Activated T-cell treated with anti-CD3 and anti-CD28 coated beads, Interleukin-2, amount 50 U/mL, for 4 hours (primary cell): ENCODE data around the gene PPA2. TPM values are rescaled to one million over a fixed set of nuclear protein-coding genes. Genes with fewer than 3 reads are reported as not detected.
A peak's percentile ranks its signal among the peaks of the same experiment; 100 is the strongest.

ENCODE experiments used
- ATAC-seq, 2 donors: fragments of 200-7000 bp; cut with Tn5 transposase; one replicate each; pipeline ENCODE4 v1.10.0; 2021
- DNase-seq: peaks from one replicate; pipeline ENCODE4 v3.0.0-alpha.2; 2020
- H3K27me3 Mint-ChIP-seq: one replicate; pipeline ENCODE4 v1.8.0; 2021; ENCODE audit warnings: low read depth, mixed read lengths
- H3K36me3 Mint-ChIP-seq: one replicate; pipeline ENCODE4 v1.8.0; 2022; ENCODE audit warnings: mixed read lengths; ENCODE audit not compliant: insufficient read depth
- H3K4me1 Mint-ChIP-seq: one replicate; pipeline ENCODE4 v1.8.0; 2021; ENCODE audit warnings: low read depth, mixed read lengths
- H3K4me3 Mint-ChIP-seq: one replicate; pipeline ENCODE4 v1.8.0; 2021; ENCODE audit warnings: mild to moderate bottlenecking, moderate library complexity, mixed read lengths
- H3K9me3 Mint-ChIP-seq: one replicate; pipeline ENCODE4 v1.8.0; 2021; ENCODE audit warnings: mixed read lengths
- total RNA-seq, 3 donors: library from RNA; stranded (reverse); gene quantifications; one replicate each; pipeline ENCODE4 v1.2.1, GENCODE V29; 2021

PPA2 gene
- 100 to 1,000 TPM in 1 of 3 donors, 10 to 100 TPM in 2; 89.1 to 105 (median 91.7) TPM for total RNA-seq

GRCh38 chr4:105473324-105474098, at the start of gene PPA2:
Gene PPA2 (minus strand): TSS chr4:105474062. CDS start chr4:105474050, 12 bp downstream.
- Mint-ChIP-seq H3K4me3 (peak within 1 kb of the TSS; percentile 99), H3K4me1 (peaks cover 43% of the 10 kb centered on the region), H3K36me3 (peaks cover 10% of the 10 kb centered on the region), H3K27me3 (no peaks in the 10 kb centered on the region), H3K9me3 (no peaks in the 10 kb centered on the region)
- peak; percentile 58 for DNase-seq
- peak; percentile 88 to 89 for ATAC-seq

GRCh38 chr4:105520819-105521790, 47.2 kb upstream of the PPA2 start:
- Mint-ChIP-seq H3K27me3 (peaks cover 10% of the 10 kb centered on the region), H3K36me3 (no peaks in the 10 kb centered on the region), H3K9me3 (no peaks in the 10 kb centered on the region), H3K4me1 (no peaks in the 10 kb centered on the region), H3K4me3 (no peak overlapping the region)
- ATAC-seq, result no peak
- no peak for DNase-seq

- H3K36me3 Mint-ChIP-seq, result no peaks in the 10 kb centered on the region
- DNase-seq, result no peak
- ATAC-seq, result no peak
- peaks cover 9% of the 10 kb centered on the region for H3K9me3 Mint-ChIP-seq
- H3K4me3 Mint-ChIP-seq, result no peak overlapping the region
- peaks cover 14% of the 10 kb centered on the region for H3K27me3 Mint-ChIP-seq
- no peaks in the 10 kb centered on the region for H3K4me1 Mint-ChIP-seq
These were observed 36.4 kb upstream of the PPA2 start for GRCh38 chr4:105510245-105510644.

DNA sequence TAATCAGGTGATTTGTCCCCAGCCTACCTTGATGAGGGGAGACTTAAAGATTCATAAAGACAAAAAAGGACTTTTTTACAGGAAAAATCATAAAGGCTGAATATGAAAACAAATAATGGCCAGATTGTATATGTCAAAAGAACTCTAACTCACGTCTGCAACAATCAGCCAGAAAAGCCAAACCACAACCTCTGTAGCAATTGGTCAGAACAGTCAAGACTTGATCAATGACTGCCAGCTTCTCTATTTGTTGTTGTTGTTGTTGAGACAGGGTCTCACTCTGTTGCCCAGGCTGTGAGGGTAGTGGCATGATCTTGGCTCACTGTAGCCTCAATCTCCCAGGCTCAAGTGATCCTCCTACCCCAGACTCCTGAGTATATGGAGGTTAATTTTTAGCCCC, 35.9 kb upstream of the PPA2 start:
- peaks cover 5% of the 10 kb centered on the region for H3K9me3 Mint-ChIP-seq
- H3K36me3 Mint-ChIP-seq, result no peaks in the 10 kb centered on the region
- ATAC-seq (no peak), DNase-seq (no peak)
- peaks cover 14% of the 10 kb centered on the region for H3K27me3 Mint-ChIP-seq
- no peak overlapping the region for H3K4me3 Mint-ChIP-seq
- H3K4me1 Mint-ChIP-seq, result no peaks in the 10 kb centered on the region

DNA sequence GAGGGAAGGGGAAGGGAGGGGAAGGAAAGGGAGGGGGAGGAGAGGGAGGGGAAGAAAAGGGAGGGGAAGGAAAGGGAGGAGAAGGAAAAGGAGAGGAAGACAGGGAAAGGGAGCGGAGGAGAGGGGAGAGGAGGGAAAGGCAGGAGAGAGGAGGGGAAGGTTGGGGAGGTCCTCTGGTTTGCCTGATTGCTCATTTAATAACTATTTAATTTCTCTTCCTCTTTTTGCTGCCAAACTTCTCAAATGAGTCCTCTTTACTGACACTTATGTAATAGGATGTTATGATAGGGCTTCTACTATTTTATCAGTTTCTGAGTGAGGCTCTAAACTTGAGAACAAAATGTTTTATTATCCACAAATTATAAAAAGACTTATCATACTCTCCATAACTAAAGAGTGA, 35.4 kb upstream of the PPA2 start:
- DNase-seq, result no peak
- Mint-ChIP-seq H3K9me3 (peaks cover 5% of the 10 kb centered on the region), H3K27me3 (peaks cover 13% of the 10 kb centered on the region), H3K4me3 (no peak overlapping the region), H3K36me3 (no peaks in the 10 kb centered on the region), H3K4me1 (no peaks in the 10 kb centered on the region)
- no peak for ATAC-seq

DNA sequence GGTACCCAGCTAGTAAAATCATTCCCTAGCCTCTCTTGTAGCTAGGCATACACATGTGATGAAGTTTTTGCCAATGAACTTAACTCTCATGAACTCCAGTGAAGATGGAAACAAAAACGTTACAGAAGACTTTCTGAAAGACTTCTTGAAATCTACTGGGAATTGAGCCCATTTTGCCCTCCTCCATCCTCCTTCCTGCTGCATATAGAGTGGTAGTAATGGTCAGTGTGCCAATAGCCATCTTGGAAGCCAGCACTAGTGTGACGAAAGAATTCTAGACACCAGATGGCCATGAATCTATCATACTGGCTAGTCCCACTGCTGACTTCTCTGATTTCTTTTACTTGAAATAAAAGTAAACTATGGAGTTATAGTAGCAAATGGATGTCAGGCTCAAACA, 30.9 kb upstream of the PPA2 start:
- H3K4me1 Mint-ChIP-seq, result no peaks in the 10 kb centered on the region
- H3K4me3 Mint-ChIP-seq, result no peak overlapping the region
- ATAC-seq (no peak), DNase-seq (no peak)
- H3K36me3 Mint-ChIP-seq, result no peaks in the 10 kb centered on the region
- H3K27me3 Mint-ChIP-seq, result peaks cover 4% of the 10 kb centered on the region
- no peaks in the 10 kb centered on the region for H3K9me3 Mint-ChIP-seq

GRCh38 chr4:105503484-105503883, 29.6 kb upstream of the PPA2 start:
- H3K4me3 Mint-ChIP-seq, result no peak overlapping the region
- peaks cover 4% of the 10 kb centered on the region for H3K27me3 Mint-ChIP-seq
- ATAC-seq (no peak), DNase-seq (no peak)
- H3K4me1 Mint-ChIP-seq, result no peaks in the 10 kb centered on the region
- H3K36me3 Mint-ChIP-seq, result no peaks in the 10 kb centered on the region
- H3K9me3 Mint-ChIP-seq, result no peaks in the 10 kb centered on the region

DNA sequence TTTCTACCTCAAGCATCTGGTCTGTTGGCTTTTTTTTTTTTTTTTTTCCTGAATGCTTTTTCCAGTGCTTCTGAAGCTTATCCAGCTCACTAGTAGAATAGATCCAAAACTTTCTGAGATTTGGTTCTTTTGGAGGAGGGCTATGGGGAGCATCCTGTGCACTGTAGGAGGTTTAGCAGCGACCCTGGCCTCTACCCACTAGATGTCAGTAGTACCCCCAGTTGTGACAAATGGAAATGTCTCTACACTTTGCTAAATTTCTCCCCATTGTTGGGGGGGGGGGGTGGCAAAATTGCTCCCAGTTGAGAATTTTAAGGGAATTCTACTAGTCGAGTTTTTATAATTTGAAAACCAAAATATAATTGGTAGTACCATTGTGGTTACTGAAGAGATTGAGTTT, 23.0 kb upstream of the PPA2 start:
- H3K27me3 Mint-ChIP-seq, result peaks cover 21% of the 10 kb centered on the region

DNA sequence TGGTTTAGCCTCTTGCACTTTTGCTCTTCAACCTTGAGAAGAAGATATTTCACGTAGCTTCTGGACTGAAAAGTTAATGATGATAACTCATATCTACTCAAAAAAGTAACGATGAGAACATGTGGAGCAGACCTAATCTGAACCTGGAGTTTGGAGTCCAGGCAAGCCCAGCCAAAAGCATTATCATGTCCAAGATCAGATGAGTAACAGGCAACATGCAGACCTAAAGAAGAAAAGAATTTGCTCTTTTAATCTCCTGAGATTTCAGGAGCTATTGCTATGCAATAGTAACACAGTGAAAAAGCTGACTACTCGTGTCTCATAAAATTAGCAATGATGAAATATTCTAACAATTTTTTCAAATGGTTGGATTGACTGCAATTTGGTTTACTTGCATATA, 21.8 kb upstream of the PPA2 start:
- Mint-ChIP-seq H3K36me3 (no peaks in the 10 kb centered on the region), H3K9me3 (peaks cover 6% of the 10 kb centered on the region), H3K27me3 (peaks cover 20% of the 10 kb centered on the region)

More for the DNA sequence above, 23.0 kb upstream of the PPA2 start:
- Mint-ChIP-seq H3K4me3 (no peak overlapping the region), H3K4me1 (no peaks in the 10 kb centered on the region), H3K9me3 (peaks cover 6% of the 10 kb centered on the region), H3K36me3 (no peaks in the 10 kb centered on the region)
- DNase-seq (no peak), ATAC-seq (no peak)

GRCh38 chr4:105490523-105490922, 16.7 kb upstream of the PPA2 start:
- ATAC-seq, result no peak
- Mint-ChIP-seq H3K9me3 (peaks cover 14% of the 10 kb centered on the region), H3K36me3 (no peaks in the 10 kb centered on the region), H3K4me1 (no peaks in the 10 kb centered on the region), H3K27me3 (peaks cover 21% of the 10 kb centered on the region), H3K4me3 (no peak overlapping the region)
- no peak for DNase-seq

More for the DNA sequence above, 21.8 kb upstream of the PPA2 start:
- ATAC-seq (no peak), DNase-seq (no peak)
- no peaks in the 10 kb centered on the region for H3K4me1 Mint-ChIP-seq
- H3K4me3 Mint-ChIP-seq, result no peak overlapping the region

DNA sequence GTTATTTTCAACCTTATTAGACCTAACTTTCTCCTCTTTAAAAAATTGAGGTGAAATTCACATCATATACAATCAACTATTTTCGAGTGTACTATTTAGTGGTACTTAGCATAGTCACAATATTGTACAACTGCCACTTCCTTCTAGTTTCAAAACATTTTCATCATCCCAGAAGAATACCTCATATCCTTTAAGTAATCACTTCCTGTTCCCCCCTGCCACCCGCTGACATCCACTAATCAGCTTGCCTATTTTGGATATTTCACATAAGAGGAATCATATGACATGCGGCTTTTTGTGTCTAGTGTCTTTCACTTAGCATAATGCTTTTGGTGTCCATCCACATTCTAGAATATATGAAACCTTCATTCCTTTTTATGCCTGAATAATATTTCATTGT, 10.0 kb upstream of the PPA2 start:
- ATAC-seq (no peak), DNase-seq (no peak)
- H3K4me3 Mint-ChIP-seq, result no peak overlapping the region
- peaks cover 3% of the 10 kb centered on the region for H3K9me3 Mint-ChIP-seq
- H3K4me1 Mint-ChIP-seq, result no peaks in the 10 kb centered on the region
- no peaks in the 10 kb centered on the region for H3K27me3 Mint-ChIP-seq
- H3K36me3 Mint-ChIP-seq, result no peaks in the 10 kb centered on the region

DNA sequence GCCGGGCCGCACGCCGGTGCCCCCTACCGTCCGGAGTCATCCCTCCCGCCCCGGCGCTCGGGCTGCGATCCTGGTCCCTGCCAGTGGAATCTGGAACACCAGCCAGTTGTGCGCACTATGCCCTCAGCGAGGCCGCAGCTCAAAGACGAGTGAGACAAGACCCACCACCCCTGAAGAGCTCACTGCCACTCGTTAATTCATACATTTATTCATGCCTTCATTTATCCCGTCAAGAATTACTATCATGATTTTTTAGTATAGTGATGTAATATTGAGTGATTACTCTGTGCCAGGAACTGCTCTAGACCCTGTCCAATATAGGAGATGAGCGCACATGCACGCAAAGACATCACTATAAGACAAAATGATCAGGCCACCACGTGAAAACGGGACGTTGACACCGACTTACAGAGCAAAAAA, 247 bp upstream of the PPA2 start:
- Mint-ChIP-seq H3K4me1 (peaks cover 38% of the 10 kb centered on the region), H3K4me3 (peak overlapping the region; percentile 99), H3K9me3 (no peaks in the 10 kb centered on the region), H3K36me3 (peaks cover 10% of the 10 kb centered on the region), H3K27me3 (no peaks in the 10 kb centered on the region)
- ATAC-seq, result no peak
- DNase-seq, result peak; percentile 76

GRCh38 chr4:105472871-105473323, 965 bp downstream of the PPA2 start:
- Mint-ChIP-seq H3K4me1 (peaks cover 48% of the 10 kb centered on the region), H3K27me3 (no peaks in the 10 kb centered on the region), H3K36me3 (peaks cover 13% of the 10 kb centered on the region), H3K9me3 (no peaks in the 10 kb centered on the region), H3K4me3 (peak overlapping the region; percentile 99)
- DNase-seq (no peak), ATAC-seq (peak; percentile 51 to 64)

DNA sequence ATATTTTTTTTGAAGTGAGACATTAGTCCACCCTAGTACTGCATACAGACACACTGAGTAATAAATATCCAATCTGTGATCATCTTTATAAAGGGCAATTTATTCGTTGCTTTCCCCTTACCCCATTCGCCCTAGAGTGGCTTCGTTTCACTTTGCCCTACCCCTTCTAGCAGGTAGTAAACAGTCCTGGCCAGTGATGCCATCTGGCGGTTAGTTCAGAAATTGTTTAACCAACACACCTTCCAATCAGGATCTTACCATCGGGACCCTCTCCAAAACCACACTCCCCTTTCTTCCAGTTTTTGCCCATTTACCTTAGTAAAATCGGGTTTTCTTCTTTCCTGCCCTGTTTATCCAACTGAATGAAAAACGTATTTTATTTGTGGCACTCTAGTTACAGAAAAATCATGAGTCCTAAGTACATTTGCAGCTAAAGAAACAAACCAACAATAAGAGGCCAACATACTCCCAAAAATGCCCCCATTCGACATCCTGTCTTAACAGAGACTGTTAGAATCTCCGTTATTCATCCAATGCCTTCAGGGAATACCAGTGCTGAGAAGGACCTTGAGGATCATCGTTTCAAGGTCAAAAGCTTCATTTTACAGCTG, 2.2 kb downstream of the PPA2 start:
- ATAC-seq (peak; percentile 19 to 26), DNase-seq (peak; percentile 62)
- Mint-ChIP-seq H3K36me3 (peaks cover 25% of the 10 kb centered on the region), H3K4me3 (peak overlapping the region; percentile 99), H3K27me3 (no peaks in the 10 kb centered on the region), H3K9me3 (no peaks in the 10 kb centered on the region), H3K4me1 (peaks cover 58% of the 10 kb centered on the region)
